Stimulated activated CD8-positive, alpha-beta memory T cell treated with anti-CD3 and anti-CD28 coated beads, Interleukin-7, amount 100 ng/mL, for 1 hour (primary cell): Measurements from ENCODE around the gene RHEX.
"Not testable (repeated sequence)": the region's sequence is repeated elsewhere in the genome, so short reads cannot be mapped to it uniquely, and the experiment has no call there.

Experiments
- DNase-seq, 2 donors: peaks; one replicate each; pipeline ENCODE4 v3.0.0-alpha.2; 2020; ENCODE audit warnings: low read depth in 2 of 2

The RHEX gene

DNA sequence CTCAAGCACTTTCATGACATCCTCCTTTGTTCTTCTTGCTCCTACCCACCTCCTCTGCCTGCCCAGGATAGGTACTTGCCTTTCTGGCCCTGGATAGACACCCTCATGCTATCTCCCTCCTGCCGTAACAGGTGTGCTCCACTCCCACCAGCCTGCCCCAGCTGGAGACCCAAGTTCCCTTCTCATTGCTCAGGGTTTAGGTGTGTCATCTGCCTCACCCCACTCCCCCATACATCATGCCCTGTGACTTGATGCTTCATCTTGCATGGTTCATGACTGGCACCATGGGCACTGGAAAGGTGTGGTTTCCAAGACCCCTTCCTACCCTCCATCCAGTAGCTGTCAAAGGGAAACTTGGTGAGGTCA is 5.9 kb downstream of the RHEX start:
- DNase-seq = no peak

DNA sequence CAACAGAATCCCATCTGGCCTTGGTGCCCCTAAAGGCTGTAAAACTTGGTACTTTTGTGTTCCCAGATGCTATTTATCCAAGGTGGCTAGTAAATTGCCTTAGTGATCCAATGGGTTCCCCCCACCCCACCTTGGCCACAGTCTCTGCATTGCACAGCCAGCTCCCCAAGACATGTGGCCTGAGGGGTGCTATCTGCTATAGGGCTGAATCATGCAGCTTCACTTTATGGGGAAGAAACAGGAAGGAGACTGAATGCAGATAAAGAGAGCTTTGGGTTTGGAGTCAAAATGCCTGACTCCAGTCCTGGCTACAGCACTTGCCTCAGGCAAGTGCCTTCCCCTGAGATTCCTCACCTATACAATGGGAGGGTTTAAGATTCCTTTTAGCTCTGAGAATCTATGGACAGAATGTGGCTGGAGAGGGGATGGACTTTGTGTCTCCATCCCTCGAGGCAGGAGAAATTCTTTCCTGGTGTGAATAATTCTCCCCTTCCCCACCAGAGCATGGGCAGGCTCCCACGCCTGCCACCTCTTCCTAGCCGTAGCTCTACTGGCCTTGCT is 6.5 kb downstream of the RHEX start:
- no peak for DNase-seq

DNA sequence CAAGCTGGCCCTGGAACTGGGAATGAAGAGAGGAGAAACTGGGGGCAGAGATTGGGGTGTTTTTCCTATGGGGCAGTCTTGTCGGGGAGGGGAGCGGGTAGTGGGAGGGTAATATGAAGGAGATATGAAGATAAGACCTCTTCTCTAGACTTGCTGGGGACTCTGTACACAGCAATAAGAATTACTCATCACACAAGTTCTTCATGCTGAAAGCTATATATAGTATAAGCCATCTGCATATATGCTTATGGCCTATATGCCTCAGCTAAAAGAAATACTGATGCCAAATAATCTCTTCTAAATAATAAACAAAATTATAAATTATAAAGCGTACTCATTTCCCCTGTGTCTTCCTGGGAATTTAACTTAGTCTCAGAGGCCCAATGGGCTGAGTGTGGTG is 7.9 kb downstream of the RHEX start:
- no peak for DNase-seq

DNA sequence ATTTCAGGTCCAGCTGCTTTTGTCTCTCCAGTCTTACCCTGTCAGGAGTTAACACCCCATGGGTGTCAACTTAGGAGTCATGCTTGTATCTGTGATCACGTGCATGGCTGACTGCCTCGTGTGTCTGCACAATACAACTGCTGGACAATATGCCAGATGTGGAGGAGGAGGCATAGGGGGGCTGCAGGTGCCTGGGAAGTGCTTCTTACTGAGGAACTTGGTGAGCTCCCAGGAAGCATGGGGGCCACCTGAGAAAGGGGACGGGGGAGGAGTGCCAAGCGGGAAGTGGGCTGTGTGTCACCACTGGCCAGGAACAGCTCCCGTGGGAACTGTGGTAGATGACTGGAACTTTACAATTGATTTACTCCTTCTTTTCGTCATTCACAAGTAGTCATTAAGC is 9.5 kb downstream of the RHEX start:
- no peak for DNase-seq

DNA sequence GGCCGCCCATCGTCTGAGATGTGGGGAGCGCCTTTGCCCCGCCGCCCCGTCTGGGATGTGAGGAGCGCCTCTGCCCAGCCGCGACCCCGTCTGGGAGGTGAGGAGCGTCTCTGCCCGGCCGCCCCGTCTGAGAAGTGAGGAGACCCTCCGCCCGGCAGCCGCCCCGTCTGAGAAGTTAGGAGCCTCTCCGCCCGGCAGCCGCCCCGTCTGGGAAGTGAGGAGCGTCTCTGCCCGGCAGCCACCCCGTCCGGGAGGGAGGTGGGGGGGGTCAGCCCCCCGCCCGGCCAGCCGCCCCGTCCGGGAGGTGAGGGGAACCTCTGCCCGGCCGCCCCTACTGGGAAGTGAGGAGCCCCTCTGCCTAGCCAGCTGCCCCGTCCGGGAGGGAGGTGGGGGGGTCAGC is 11.0 kb downstream of the RHEX start:
- not testable (repeated sequence) for DNase-seq

DNA sequence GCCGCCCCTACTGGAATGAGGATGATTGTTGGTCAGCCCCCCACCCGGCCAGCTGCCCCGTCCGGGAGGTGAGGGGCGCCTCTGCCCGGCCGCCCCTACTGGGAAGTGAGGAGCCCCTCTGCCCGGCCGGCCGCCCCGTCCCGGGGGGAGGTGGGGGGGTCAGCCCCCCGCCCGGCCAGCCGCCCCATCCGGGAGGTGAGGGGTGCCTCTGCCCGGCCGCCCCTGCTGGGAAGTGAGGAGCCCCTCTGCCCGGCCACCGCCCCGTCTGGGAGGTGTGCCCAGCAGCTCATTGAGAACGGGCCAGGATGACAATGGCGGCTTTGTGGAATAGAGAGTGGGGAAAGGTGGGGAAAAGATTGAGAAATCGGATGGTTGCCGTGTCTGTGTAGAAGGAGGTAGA is 11.5 kb downstream of the RHEX start:
- not testable (repeated sequence) for DNase-seq

DNA sequence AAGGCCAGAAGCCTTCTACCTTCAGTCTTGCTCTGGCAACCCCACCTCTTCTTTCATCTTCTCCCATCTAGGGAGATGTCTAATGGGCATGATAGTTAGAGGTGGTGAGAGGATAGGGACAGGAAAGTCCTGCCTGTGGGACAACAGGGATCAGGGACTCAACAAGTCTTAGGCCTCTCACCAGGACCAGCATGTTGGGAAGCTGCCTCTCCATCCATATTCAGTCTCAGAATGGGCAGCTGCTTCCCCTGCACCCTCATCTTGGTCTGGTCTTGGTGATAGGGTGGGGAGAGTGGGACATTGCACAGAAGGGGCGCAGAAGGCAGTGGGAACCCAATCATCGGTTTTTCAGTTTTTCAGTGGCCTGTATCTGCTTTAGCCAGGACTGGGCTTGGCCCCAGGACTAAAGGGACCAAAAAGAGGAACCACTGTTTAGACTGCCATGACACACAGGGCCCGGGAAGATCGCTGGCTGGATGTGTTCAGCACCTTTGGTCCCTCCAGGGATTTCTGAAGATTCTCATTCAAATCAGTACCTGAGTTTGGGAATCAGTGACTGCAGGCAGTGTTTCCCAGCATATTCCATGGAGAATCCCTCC is 12.7 kb downstream of the RHEX start:
- no peak for DNase-seq

DNA sequence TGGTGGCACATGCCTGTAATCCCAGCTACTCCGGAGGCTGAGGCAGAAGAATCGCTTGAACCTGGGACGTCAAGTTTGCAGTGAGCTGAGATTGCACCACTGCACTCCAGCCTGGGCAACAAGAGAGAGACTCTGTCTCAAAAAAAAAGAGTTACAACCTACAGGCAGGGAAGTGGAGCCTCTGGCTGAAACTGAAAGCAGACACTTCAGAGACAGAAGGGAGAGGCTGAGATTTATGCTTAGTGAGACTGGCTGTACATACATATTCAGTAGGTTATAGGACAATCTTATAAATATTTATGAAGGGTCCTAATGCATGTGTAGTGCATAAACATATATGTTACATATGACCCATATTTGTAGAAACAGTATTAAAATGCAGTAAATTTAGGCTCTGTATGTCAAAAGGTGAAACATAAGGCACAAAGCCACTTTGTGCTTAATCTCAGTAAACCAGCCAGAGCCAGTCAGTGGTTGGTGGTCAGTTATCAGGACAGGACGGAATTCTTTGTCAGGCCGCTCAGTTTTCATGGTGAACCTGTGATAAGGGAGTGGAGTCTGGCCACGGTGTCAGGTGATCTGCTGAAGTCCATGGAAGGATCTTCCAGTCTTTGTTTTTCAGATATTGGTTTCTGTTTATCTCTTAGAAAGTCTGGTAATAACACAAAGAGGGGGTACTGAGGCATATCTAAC is 13.7 kb downstream of the RHEX start:
- DNase-seq = no peak

DNA sequence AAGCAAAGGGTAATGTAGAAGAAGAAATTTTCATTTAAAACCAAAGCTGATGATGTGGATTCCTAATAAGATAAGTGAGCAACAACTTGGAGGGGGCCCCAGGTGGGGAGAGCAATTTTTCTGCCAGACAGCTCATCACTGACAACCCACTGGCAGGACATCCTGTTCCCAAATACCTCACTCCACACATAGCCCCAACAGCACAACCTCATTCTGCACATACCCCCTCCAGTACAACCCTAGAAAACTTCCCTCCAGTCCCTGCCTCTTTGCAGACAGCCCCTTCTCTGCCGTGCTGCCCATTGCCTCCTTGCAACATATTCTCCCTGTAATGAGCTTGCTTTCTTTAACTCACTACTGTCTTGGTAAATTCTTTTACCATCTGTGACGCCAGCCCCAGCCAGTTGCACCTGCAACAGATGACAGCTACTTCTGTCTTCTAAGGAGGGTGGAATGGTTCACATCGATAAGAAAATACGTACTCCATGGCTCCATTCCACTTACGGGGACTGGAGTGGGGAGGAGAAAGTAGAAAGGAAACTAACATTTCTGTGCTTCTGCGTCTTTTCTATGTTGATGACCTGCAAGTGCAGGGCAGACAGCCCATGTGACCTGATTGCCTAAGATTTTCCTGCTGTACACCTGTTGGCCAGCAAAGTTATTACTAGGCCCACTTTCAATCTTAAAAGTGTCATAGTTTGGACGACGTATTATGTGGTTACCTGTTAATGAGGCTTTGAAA is 14.7 kb downstream of the RHEX start:
- no peak for DNase-seq

DNA sequence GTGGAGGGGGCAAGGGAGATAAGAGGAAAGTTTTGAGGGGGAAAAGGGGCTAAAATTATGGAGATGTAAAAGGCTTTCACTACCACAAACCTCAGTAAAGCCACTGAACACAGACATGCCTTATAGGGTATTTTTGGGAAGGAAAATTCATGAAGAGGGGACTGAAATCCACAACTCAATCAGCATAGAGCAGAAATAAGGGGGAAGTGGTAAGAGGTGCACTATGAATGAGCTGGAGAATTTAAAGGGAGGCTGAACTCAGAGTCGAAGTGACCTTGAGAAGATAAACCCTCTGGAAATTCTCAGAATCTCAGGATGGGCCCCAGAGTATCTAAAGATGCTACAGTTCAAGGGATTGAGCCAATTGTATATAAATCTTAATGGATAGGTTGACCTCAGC is 15.3 kb downstream of the RHEX start:
- no peak for DNase-seq

DNA sequence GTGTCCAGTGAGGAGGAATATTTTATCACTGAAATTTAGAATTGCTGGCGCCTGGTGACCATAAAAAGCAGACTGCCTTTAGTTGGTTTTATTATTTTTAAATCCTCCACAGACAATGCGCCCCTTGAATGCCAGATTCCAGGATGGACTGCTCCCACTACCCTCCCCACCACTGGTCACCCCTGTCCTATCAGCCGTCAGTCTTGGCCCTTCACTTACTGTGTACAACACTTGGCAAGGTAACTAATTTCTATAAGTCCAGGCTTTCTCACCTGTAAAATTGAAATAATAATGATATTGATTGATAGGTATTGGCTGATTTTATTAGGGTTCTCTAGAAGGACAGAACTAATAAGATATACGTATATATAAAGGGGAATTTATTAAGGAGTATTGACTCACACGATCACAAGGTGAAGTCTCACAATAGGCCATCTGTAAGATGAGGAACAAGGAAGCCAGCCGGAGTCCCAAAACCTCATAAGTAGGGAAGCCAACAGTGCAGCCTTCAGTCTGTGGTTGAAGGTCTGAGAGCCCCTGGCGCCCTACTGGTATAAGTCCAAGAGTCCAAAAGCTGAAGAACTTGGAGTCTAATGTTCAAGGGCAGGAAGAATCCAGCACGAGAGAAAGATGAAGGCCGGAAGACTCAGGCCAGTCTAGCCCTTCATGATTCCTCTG is 17.8 kb downstream of the RHEX start:
- no peak for DNase-seq

DNA sequence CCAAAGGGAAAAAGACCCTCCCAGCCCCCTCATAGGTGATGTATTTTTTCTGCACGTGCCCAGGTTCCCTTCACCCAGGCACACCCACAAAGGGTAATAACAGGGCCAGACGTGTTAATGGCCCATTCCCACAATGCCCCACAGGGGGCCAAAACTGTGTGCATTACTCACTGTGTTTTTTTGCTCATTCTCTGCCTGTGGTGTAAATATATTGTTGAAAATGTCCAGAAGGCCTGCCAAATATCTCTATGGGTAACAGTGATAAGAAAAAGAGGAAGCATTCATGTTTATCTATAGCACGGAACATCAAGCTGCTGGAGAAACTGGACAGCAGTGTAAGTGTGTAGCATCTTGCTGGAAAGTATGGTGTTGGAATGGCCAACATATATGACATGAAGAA is 21.9 kb downstream of the RHEX start:
- DNase-seq = no peak

DNA sequence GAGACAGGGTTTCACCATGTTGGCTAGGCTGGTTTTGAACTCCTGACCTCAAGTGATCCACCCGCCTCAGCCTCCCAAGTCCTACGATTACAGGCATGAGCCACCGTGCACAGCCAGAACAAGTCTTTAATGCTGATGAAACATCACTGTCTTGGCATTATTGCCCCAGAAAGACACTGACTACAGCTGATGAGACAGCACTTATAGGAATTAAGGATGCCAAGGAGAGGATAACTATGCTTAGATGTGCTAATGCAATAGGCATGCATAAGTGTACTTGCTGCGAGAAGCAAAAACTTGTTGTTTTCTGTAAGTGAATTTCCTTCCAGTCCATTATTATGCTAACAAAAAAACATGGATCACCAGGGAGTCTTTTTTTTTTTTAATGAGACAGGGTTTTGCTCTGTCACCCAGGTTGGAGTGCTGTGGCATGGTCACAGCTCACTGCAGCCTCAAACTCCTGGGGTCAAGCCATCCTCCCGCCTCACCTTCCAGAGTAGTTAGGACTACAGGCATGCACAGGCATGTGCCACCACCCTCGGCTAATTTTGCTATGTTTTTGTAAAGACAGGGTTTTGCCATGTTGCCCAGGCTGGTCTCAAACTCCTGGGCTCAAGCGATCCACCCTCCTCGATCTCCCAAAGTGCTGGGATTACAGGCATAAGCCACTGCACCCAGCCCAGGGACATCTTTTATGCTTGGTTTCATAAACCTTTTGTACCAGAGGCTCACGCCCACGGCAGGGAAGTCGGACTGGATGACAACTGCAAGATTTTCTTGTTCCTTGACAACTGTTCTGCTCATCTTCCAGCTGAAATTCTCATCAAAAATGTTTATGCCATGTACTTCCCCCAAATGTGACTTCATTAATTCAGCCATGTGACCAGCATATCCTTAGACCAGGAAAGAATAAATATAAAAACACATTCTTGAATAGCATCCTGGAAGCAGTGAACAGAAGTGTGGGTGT is 23.1 kb downstream of the RHEX start:
- DNase-seq = no peak

DNA sequence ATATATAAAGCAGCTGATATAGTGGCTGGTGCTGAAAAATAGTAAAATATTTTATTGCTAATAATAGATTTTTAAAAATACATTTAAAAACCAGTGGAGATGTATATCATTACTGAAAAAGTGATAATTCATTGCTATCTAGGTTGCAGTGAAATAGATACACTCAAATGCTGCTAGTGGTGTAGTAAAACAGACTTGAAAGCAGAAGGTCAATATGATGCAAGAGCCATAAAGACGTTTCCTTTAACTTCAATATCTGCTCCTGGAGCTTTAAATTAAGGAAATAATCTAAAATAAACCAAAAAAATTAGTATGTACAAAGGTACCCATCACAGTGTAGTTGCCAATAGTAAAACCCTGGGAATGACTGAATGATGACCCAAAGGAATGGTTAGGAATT is 26.2 kb downstream of the RHEX start:
- DNase-seq = no peak

DNA sequence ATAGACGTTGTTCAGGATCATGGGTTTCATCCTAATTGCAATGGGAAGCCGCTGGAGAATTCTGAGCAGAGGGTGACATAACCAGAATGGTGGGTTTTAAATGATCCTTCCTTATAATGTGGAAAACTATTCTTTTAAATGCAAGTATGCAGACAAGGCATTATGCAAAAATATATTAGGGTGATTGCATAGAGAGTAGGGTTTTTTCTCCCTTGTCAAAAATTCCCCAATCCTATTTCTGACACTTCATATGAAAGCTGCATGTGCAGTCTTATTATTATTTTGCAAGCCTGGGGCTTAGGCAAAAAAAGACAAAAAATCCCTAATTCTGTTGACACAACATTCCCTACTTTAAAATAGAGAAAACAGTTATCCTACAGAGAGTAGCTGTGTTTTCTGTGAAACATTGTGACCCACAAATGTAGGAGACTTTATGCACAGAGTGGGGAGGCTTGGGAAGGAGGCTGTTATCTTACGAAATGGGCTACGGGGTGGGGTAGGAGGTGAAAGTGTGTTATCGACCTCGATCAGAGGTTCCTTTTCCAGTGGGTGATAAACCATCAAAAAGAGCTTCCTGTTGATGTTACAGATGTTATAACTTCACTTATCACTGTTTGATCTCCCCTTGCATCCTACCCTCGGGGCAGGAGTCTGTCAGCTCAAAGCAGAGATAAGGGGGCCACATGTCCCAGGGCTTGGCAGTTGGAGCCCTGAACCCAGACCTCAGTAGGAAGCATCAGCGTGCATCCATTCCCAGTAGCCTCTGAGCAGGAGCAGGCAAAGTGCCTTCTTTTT is 27.2 kb downstream of the RHEX start:
- DNase-seq = no peak

DNA sequence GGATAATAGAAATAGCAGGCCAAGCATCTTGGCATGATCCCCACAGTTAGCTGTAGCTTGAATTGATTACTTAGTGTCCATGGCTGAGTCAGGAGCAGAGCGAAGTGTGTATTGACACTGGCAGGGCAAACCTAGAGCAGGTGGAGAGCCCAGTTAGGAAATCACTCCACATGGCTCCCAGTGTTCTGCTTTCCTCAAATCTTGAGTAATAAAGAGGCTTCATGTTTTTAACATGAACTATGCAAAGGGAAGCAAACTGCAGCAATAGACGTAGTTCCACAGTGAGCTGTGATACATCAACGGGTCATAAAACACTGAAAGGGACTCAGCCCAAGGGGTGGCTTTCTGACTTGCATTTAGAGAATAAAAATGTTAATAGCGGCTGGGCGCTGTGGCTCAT is 28.9 kb downstream of the RHEX start:
- no peak for DNase-seq

DNA sequence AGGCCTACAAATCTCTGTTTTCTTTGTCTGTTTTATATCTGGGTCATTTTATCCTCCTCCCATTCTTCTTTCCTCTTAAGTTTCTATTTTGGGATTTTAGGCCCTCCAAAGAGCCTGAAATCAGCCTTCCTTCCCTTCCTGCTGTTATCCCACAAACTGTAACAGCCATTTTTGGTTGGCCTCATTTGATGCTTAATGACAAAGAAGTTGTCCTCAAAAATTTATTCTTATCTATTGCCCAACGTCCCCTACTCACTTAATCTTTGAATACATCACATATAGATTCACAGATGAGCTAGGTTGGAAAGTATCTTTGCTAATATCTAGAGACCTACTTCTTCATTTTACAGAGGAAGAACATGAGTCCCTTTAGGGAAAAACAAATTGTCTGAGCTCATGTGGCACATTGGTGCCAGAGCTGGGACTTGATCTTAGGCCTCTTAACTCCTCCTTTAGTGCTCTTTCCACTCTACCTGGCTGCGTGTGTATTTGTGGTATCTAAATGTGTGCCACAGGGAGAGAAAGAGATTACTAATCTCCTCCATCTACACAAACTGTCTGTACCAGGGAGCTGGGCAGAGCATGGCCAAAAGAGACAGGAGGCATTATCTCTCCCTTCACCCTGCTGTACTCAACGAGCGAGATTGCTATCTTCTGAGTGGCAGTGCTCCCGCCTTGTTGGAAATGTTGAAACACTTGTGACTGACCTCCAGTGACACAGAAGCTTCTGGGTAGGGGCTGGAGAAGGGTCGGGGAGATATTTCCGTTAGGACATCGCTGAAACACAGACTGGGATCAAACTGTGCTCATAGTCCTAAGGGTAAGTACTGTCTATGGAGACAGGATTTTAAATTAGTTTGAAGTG is 30.1 kb downstream of the RHEX start:
- no peak for DNase-seq

DNA sequence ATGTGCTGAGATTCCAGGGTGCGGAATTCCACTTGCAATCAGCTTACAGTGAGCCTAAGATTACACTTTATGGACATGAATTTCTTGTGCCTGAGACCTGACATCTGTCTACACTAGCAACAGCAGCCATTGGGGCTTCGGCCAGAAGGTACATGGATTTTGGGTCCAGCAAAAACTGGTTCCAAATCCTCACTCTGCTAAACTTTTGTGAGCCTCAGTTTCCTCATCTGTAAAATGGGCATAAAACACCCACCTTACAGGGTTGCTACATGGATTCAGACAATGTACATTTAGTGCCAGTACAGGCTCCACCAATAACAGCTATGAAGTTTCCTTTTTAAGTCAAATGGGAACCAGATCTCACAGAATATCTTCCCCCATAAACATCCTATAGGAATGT is 30.8 kb downstream of the RHEX start:
- DNase-seq = no peak

DNA sequence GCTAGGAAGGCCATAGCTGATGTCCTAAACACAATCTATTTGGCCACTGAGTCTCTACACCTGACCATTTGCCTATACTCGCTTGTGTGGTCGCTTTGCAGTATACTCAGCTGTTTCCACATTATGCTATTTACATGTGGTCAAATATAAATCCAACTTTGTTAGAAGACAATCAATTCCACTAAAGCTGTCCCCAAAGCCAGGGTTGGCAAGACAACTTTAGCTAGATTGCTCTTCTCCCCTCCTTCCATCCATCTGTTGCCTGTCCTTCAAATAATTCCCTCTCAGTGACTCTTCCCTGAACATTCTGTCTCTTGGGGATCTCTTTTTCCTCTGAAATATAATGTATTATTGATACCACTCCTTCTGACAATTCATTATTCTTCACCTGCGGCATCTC is 34.1 kb downstream of the RHEX start:
- no peak for DNase-seq
